ENCODE results near the gene AFF2. TPM values are rescaled to one million over a fixed set of nuclear protein-coding genes. Genes with fewer than 3 reads are reported as not detected.

The AFF2 gene
- total RNA-seq, 4 donors from 2014 or later = 0.05 to 1.0 (median 0.23) TPM

GRCh38 chrX:148523303-148524080 is 23.1 kb downstream of the AFF2 start:
- no peak overlapping the region for H3K27ac ChIP-seq
- no peaks in the 10 kb centered on the region for H3K9me3 ChIP-seq
- intact Hi-C loops (cut with DNase I; ENCODE audit: low total_unique reads) = no loop called here
- DNase-seq = no peak
- no peaks in the 10 kb centered on the region for H3K27me3 ChIP-seq
- H3K36me3 ChIP-seq = no peaks in the 10 kb centered on the region
- no peak overlapping the region for H3K4me3 ChIP-seq
- no peak for ATAC-seq
- H3K4me1 ChIP-seq = no peaks in the 10 kb centered on the region
- no peak for TF ChIP-seq POLR2A (IDR thresholded peaks at IDR 0.05)
- no peak for TF ChIP-seq CTCF (IDR thresholded peaks at IDR 0.05 in 4 of 5, conservative IDR thresholded peaks at IDR 0.05 in 1 of 5)
- in situ Hi-C loops (cut with MboI; ENCODE audit: low sequenced_read_pairs in 4 of 4) = no loop called here

GRCh38 chrX:148530464-148531077 is 30.2 kb downstream of the AFF2 start:
- TF ChIP-seq CTCF (IDR thresholded peaks at IDR 0.05 in 4 of 5, conservative IDR thresholded peaks at IDR 0.05 in 1 of 5) (no peak), POLR2A (IDR thresholded peaks at IDR 0.05) (no peak)
- DNase-seq = no peak
- H3K4me1 ChIP-seq = no peaks in the 10 kb centered on the region
- ATAC-seq = no peak
- H3K36me3 ChIP-seq = no peaks in the 10 kb centered on the region
- no peaks in the 10 kb centered on the region for H3K9me3 ChIP-seq
- intact Hi-C loops (cut with DNase I; ENCODE audit: low total_unique reads) (no loop called here), in situ Hi-C loops (cut with MboI; ENCODE audit: low sequenced_read_pairs in 4 of 4) (no loop called here)
- no peak overlapping the region for H3K27ac ChIP-seq
- H3K27me3 ChIP-seq = no peaks in the 10 kb centered on the region
- H3K4me3 ChIP-seq = no peak overlapping the region

GRCh38 chrX:148534291-148534690 is 33.9 kb downstream of the AFF2 start:
- no peak for TF ChIP-seq POLR2A (IDR thresholded peaks at IDR 0.05)
- TF ChIP-seq CTCF (IDR thresholded peaks at IDR 0.05 in 4 of 5, conservative IDR thresholded peaks at IDR 0.05 in 1 of 5) = no peak
- no peak overlapping the region for H3K27ac ChIP-seq
- in situ Hi-C loops (cut with MboI; ENCODE audit: low sequenced_read_pairs in 4 of 4) = no loop called here
- DNase-seq (no peak), ATAC-seq (no peak)
- intact Hi-C loops (cut with DNase I; ENCODE audit: low total_unique reads) = no loop called here
- no peaks in the 10 kb centered on the region for H3K27me3 ChIP-seq
- no peaks in the 10 kb centered on the region for H3K9me3 ChIP-seq
- no peaks in the 10 kb centered on the region for H3K4me1 ChIP-seq
- H3K4me3 ChIP-seq = no peak overlapping the region
- no peaks in the 10 kb centered on the region for H3K36me3 ChIP-seq

- H3K36me3 ChIP-seq = no peaks in the 10 kb centered on the region
- DNase-seq (no peak), ATAC-seq (no peak)
- no peak overlapping the region for H3K27ac ChIP-seq
- no peaks in the 10 kb centered on the region for H3K4me1 ChIP-seq
- in situ Hi-C loops (cut with MboI; ENCODE audit: low sequenced_read_pairs in 4 of 4) = no loop called here
- TF ChIP-seq CTCF (IDR thresholded peaks at IDR 0.05 in 4 of 5, conservative IDR thresholded peaks at IDR 0.05 in 1 of 5) (no peak), POLR2A (IDR thresholded peaks at IDR 0.05) (no peak)
- no peaks in the 10 kb centered on the region for H3K27me3 ChIP-seq
- no peak overlapping the region for H3K4me3 ChIP-seq
- no peaks in the 10 kb centered on the region for H3K9me3 ChIP-seq
- intact Hi-C loops (cut with DNase I; ENCODE audit: low total_unique reads) = no loop called here
Measured at GRCh38 chrX:148535639-148536038, 35.2 kb downstream of the AFF2 start.
